ENCODE data around the gene RASGEF1B. TPM values are rescaled to one million over a fixed set of nuclear protein-coding genes. Genes with fewer than 3 reads are reported as not detected.

Gene RASGEF1B
- total RNA-seq, 2 donors from 2014 or later, result 3.9 to 18.5 TPM

DNA sequence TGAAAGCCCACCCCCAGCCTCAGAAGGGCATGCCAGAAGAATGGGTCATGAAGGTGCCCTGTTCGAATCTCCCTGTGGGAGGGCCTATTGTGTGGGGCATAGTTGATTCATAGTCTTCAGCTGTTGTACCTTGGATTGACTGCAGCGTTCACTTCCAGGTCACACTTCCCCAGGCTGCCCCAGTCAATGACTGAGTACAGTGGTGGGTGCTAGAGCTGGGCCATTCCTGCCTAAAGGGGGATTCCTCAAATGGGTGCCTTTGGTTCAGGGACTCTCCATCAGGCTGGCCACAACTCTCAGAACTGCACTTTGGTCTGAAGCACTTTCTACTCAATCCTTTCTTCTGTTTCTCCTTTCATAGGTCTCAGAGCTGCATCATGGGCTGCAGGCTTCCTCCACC is 35.0 kb upstream of the RASGEF1B start:
- DNase-seq (ENCODE audit: low spot score) (peak; percentile 80), ATAC-seq (peak; percentile 61 to 84)
- Mint-ChIP-seq H3K27me3 (no peaks in the 10 kb centered on the region), H3K36me3 (no peaks in the 10 kb centered on the region), H3K4me1 (ENCODE audit: low read depth in 2 of 2) (peaks cover 62 to 63% of the 10 kb centered on the region in 2 donors), H3K27ac (peak overlapping the region in 1 of 2 donors; percentile 85), H3K9me3 (no peaks in the 10 kb centered on the region), H3K4me3 (peak overlapping the region; percentile 24)

DNA sequence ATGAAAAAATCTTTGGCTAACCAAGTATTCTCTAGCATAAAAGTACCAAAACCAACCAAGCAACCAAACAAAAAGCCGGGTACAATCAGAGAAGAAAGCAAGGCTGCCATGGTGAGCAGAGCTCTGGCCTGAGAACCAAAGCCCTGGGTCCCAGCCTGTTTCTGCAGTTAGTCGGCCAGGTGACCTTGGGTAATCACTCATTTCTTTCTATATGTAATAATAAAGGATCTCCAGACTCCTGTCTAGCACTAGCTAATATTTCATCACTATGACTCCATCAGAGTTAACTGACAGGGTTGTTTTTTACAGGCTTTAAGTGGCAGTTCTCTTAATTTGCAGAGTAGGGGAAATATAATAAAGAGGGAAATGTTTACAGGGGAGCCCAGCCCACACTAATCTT is 34.0 kb upstream of the RASGEF1B start:
- DNase-seq (ENCODE audit: low spot score) (no peak), ATAC-seq (no peak)
- Mint-ChIP-seq H3K4me1 (ENCODE audit: low read depth in 2 of 2) (peaks cover 60 to 63% of the 10 kb centered on the region in 2 donors), H3K4me3 (peak overlapping the region; percentile 70), H3K27me3 (no peaks in the 10 kb centered on the region), H3K9me3 (no peaks in the 10 kb centered on the region), H3K27ac (peak overlapping the region; percentile 77 to 85), H3K36me3 (no peaks in the 10 kb centered on the region)

DNA sequence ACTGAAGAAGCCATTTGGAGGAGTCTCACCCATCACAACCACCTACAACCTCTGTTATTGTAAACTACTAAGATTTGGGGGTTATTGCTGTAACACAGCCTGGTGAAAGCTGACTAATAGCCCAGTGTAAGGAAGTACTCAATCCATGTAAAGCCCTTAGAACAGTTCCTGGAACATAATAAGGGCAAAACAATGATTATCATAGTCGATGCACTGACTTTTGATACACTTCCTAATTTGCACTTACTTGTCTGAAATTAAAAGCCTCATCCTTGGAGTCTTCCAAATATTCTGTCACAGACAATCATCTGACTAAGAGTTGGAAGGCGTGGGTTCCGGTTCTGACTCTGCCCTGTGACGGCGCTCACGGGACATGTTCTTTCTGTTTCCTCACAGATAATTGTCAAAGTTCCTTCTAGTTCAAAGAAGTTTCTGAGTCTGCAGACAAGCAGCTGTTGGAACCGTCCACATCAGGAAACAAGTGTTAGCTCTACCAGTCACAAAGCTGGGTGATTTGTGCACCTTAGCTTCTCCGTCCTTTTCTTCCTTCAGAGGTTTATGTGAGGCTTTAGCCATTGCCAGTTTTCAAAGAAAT is 33.4 kb upstream of the RASGEF1B start:
- peak; percentile 71 for DNase-seq (ENCODE audit: low spot score)
- peak overlapping the region; percentile 77 to 85 for H3K27ac Mint-ChIP-seq
- peak; percentile 54 to 75 for ATAC-seq
- no peaks in the 10 kb centered on the region for H3K36me3 Mint-ChIP-seq
- peak overlapping the region; percentile 70 for H3K4me3 Mint-ChIP-seq
- no peaks in the 10 kb centered on the region for H3K27me3 Mint-ChIP-seq
- peaks cover 54 to 57% of the 10 kb centered on the region in 2 donors for H3K4me1 Mint-ChIP-seq (ENCODE audit: low read depth in 2 of 2)
- H3K9me3 Mint-ChIP-seq, result no peaks in the 10 kb centered on the region

DNA sequence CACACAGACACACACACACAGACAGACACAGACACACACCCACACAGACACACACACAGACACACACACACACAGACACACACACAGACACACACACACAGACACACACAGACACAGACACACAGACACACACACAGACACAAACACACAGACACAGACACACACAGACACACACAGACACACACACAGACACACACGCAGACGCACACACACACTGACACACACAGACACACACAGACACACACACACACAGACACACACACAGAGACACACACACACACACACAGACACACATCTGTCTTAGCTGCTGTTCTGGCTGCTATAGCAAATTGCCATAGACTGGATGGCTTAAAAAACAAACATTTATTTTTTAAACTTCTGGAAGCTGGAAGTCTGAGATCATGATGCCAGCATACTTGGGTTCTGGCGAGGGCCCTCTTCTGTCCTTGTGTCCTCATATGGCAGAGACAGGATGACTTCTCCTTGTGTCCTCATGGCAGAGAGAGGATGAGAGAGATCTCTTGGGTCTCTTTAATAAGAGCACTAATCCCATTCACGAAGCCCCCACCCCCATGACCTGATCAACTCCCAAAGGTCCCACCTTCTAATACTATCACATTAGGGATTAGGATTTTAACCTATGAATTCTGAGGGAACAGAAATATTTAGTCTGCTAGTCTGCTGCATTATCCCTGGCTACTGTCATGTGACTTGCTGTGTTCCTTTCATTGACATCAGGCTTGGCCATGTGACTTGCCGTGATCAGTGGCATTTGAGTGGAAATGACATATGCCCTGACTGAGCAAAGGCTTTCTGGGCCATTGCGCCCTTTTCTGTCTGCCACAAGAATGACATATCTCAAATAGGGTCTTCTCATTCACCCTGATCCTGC is 32.7 kb upstream of the RASGEF1B start:
- Mint-ChIP-seq H3K27me3 (no peaks in the 10 kb centered on the region), H3K4me1 (ENCODE audit: low read depth in 2 of 2) (peaks cover 50 to 59% of the 10 kb centered on the region in 2 donors), H3K4me3 (peak overlapping the region; percentile 70), H3K9me3 (no peaks in the 10 kb centered on the region), H3K36me3 (no peaks in the 10 kb centered on the region), H3K27ac (peak overlapping the region; percentile 77 to 85)
- DNase-seq (ENCODE audit: low spot score) (no peak), ATAC-seq (no peak)

DNA sequence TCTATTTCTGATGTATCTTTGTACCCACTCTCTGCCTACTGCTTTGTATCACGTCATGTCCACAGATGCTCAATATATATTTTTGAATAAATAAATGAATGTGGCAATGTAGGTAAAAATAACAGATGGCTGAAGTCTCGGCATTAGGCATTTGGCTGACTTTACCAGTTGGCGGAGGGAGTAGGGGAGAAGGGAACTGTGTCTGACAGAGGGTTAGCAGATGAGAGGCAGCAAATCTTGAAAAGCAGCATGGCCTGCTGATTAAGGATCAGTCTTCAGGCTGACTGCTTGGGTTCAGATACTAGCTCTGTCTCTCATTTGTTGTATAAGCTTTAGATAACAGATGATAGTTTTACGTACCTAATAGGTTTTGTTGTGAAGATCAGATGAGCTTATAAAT is 31.9 kb upstream of the RASGEF1B start:
- peaks cover 42 to 51% of the 10 kb centered on the region in 2 donors for H3K4me1 Mint-ChIP-seq (ENCODE audit: low read depth in 2 of 2)
- no peak for DNase-seq (ENCODE audit: low spot score)
- ATAC-seq, result no peak
- no peaks in the 10 kb centered on the region for H3K36me3 Mint-ChIP-seq
- H3K9me3 Mint-ChIP-seq, result no peaks in the 10 kb centered on the region
- no peaks in the 10 kb centered on the region for H3K27me3 Mint-ChIP-seq
- H3K4me3 Mint-ChIP-seq, result no peak overlapping the region
- H3K27ac Mint-ChIP-seq, result peak overlapping the region; percentile 57 to 77

DNA sequence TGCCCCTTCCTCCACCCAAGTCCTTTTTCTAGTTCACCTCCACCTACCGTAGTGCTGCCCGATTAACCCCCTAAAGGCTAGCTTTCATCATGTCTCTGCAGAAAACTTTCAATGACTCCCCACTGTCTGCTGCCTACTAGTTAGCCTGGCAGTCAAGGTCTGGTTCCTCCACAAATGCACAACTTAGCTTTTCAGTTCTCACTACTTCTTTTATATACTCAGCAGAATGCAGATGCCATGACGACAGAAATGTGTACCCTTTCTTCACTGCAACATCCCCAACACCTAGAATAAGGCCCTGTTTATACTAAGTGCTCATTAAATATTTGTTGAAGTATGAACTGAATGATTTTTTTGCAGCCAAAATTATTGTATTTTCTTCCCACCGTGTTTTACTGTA is 30.9 kb upstream of the RASGEF1B start:
- H3K4me3 Mint-ChIP-seq, result no peak overlapping the region
- ATAC-seq (no peak), DNase-seq (ENCODE audit: low spot score) (no peak)
- peaks cover 32 to 41% of the 10 kb centered on the region in 2 donors for H3K4me1 Mint-ChIP-seq (ENCODE audit: low read depth in 2 of 2)
- H3K9me3 Mint-ChIP-seq, result no peaks in the 10 kb centered on the region
- H3K27ac Mint-ChIP-seq, result peak overlapping the region in 1 of 2 donors; percentile 5
- no peaks in the 10 kb centered on the region for H3K36me3 Mint-ChIP-seq
- H3K27me3 Mint-ChIP-seq, result no peaks in the 10 kb centered on the region

DNA sequence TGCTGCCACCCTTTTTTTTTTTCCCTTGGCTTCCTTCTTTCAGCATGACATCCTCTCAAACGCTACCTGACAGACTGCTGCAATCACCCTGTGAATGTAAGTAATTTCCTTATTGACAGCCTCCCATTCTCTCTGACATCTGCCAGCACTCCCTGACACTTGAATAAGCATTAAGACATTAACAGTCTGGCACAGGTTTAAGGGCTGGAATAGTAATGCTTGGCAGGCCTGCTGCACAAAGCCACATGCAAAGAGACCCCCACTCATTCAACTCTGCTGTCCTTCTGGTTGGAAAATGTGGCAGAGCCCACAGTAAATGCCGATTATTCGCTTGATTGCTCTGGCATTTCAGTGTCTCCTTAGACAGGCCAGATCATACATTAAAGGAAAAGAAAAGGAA is 28.1 kb upstream of the RASGEF1B start:
- Mint-ChIP-seq H3K9me3 (no peaks in the 10 kb centered on the region), H3K27ac (no peak overlapping the region), H3K27me3 (no peaks in the 10 kb centered on the region), H3K4me3 (no peak overlapping the region), H3K4me1 (ENCODE audit: low read depth in 2 of 2) (peaks cover 21 to 32% of the 10 kb centered on the region in 2 donors), H3K36me3 (peaks cover 4% of the 10 kb centered on the region)
- ATAC-seq (no peak), DNase-seq (ENCODE audit: low spot score) (no peak)

DNA sequence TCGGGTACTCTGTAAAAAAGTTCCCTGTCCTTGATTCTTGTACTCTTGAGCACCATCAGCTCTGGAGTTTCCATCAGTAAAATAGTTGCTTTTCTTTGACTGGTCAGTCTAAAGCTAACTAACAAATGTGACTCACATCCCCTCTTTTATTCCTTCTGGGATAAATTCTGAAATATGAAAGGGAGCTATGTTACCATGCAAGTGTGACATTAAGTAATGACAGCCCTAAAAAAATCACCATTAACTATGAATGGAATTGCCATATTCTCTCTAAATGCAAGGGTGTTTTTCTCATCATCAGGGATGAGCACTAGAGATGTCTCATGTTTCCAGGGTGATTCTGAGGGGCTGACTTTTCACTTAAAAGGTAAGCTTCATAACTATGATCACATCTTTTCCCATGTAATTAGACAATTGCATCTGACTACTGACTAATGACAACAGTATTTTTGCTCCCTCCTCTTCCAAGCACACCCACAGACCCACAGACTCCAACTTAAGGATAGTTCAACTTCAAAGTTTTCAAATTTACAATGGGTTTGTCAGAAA is 26.9 kb upstream of the RASGEF1B start:
- no peak for DNase-seq (ENCODE audit: low spot score)
- Mint-ChIP-seq H3K27ac (peak overlapping the region in 1 of 2 donors; percentile 39), H3K9me3 (no peaks in the 10 kb centered on the region), H3K36me3 (peaks cover 4% of the 10 kb centered on the region), H3K4me3 (no peak overlapping the region), H3K4me1 (ENCODE audit: low read depth in 2 of 2) (peaks cover 18 to 30% of the 10 kb centered on the region in 2 donors), H3K27me3 (no peaks in the 10 kb centered on the region)
- no peak for ATAC-seq

DNA sequence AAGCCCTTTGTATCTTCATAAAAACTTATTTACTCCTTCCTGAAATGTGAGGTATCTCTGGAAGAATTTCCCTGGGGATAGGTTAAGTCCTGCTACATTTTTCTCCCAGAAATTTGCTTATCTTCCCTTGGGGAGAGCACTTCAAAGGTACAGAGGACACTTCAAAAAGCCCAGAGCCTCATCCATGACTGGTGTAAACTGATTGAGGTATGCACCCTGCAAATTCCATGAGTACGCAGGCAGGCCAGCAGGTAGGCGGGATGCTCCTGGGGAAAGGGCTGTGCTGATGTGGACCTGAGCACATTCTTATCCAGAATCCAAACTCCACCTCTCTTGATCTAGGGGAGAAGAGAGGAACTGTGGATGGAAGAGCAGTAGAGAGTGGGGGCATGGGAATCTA is 26.3 kb upstream of the RASGEF1B start:
- ATAC-seq (no peak), DNase-seq (ENCODE audit: low spot score) (no peak)
- H3K27me3 Mint-ChIP-seq, result no peaks in the 10 kb centered on the region
- peaks cover 21 to 28% of the 10 kb centered on the region in 2 donors for H3K4me1 Mint-ChIP-seq (ENCODE audit: low read depth in 2 of 2)
- no peak overlapping the region for H3K4me3 Mint-ChIP-seq
- peaks cover 4% of the 10 kb centered on the region for H3K36me3 Mint-ChIP-seq
- no peaks in the 10 kb centered on the region for H3K9me3 Mint-ChIP-seq
- H3K27ac Mint-ChIP-seq, result peak overlapping the region in 1 of 2 donors; percentile 15

DNA sequence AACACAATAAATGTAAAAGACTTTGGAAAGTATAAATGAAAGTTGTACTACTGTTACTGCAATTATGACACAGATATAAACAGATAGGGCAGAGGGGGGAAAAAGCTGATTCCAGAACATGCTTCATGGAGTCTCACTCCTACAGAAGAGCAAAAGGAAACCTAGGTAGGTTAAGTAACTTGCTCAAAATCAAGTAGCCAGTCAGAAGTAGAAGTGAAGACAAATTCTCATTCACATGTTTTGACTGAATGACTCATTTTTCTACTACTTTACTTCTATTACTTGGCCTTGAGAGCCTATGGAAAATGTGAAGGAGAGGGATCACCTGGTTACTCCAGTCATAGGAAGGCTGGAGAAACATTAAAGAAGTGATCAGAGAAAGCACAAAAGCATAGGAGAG is 23.6 kb upstream of the RASGEF1B start:
- H3K4me1 Mint-ChIP-seq (ENCODE audit: low read depth in 2 of 2), result peaks cover 40 to 46% of the 10 kb centered on the region in 2 donors
- H3K27me3 Mint-ChIP-seq, result no peaks in the 10 kb centered on the region
- peaks cover 20% of the 10 kb centered on the region for H3K36me3 Mint-ChIP-seq
- DNase-seq (ENCODE audit: low spot score) (no peak), ATAC-seq (no peak)
- peak overlapping the region; percentile 86 to 88 for H3K27ac Mint-ChIP-seq
- H3K9me3 Mint-ChIP-seq, result peaks cover 4% of the 10 kb centered on the region
- H3K4me3 Mint-ChIP-seq, result peak overlapping the region; percentile 55

DNA sequence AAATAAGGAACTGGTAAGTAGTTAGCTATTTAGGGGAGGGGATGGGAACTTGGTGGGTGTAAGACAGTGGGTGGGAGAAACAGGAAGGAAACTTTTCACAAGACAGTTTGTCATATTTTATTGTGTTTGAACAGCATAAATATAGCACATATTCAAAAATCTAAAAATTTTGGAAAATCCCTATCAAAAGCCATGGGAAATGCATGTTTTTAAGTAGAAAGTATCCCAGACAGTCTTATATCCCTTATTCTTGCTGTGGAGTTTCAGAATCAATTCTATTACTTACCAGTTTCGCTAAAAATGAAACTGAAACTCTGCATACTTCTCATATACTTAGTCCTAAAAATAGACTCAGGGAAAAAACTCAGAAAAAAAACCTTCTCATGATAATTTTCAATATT is 22.3 kb upstream of the RASGEF1B start:
- Mint-ChIP-seq H3K36me3 (peaks cover 25% of the 10 kb centered on the region), H3K4me1 (ENCODE audit: low read depth in 2 of 2) (peaks cover 41 to 53% of the 10 kb centered on the region in 2 donors), H3K4me3 (peak overlapping the region; percentile 85), H3K27ac (peak overlapping the region; percentile 86 to 95), H3K9me3 (peaks cover 8% of the 10 kb centered on the region), H3K27me3 (no peaks in the 10 kb centered on the region)
- ATAC-seq (peak; percentile 64 to 80), DNase-seq (ENCODE audit: low spot score) (no peak)

DNA sequence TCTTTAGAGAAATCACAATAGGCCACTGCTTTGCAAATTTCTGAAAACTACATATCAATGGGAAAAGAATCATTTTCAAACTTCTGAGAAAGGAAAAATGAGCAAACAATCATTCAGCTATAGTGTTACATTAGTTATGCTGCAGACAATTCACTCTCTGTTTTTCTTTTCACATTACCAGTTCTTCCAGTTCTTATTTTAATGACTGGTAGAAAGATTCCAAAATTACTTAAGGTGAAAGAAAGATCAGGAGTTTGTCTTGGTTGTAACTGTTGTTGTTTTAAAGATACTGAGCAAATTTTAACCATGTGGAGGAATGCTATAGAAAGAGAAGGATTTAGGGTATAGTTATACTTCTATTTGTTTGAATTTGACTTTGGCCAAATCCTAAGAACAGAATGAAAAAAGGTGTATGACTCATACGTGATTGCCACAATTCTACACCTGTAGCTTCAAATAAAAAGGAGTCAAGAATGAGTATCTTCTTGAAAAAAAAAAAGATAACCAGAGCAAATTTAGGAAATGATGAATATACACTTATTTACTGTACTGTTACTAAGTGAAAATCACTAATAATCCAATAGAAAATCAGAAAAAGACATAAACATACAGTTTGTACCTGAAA is 21.0 kb upstream of the RASGEF1B start:
- Mint-ChIP-seq H3K9me3 (peaks cover 12% of the 10 kb centered on the region), H3K27ac (peak overlapping the region; percentile 86 to 95), H3K4me1 (ENCODE audit: low read depth in 2 of 2) (peaks cover 52 to 58% of the 10 kb centered on the region in 2 donors), H3K36me3 (peaks cover 30% of the 10 kb centered on the region), H3K4me3 (peak overlapping the region; percentile 80), H3K27me3 (no peaks in the 10 kb centered on the region)
- DNase-seq (ENCODE audit: low spot score) (no peak), ATAC-seq (no peak)

DNA sequence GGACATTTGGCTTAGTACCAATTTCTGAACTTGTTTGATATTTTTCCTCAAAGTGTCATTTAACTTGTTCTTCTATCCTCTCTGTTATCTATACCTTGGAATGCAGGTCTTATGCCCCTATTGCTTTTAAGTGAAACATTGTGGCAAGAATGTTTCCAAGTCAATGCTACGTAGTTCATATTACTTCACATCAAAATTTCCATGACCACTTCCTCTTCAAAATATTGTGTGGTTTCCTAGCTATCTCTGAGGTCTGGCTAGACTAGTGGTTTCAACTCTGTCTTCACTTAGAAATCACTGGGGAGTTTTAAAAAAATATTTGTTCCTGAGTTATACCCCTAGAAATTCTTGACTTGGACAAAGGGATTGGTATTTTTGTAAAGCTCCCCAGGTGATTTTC is 20.2 kb upstream of the RASGEF1B start:
- H3K4me1 Mint-ChIP-seq (ENCODE audit: low read depth in 2 of 2), result peaks cover 55 to 58% of the 10 kb centered on the region in 2 donors
- H3K27me3 Mint-ChIP-seq, result no peaks in the 10 kb centered on the region
- H3K36me3 Mint-ChIP-seq, result peaks cover 30% of the 10 kb centered on the region
- peaks cover 12% of the 10 kb centered on the region for H3K9me3 Mint-ChIP-seq
- H3K4me3 Mint-ChIP-seq, result peak overlapping the region; percentile 80
- H3K27ac Mint-ChIP-seq, result peak overlapping the region; percentile 86 to 95
- DNase-seq (ENCODE audit: low spot score) (no peak), ATAC-seq (peak; percentile 87 to 89)

Measured in natural killer cell treated with Interleukin-12 subunit alpha and Interleukin-12 subunit beta and Interleukin-15 and Interleukin-18, amount 100 ng/mL, for 72 hours (primary cell).